Fibroblast of lung (primary cell): ENCODE data around the gene BIRC5. TPM values are rescaled to one million over a fixed set of nuclear protein-coding genes. Genes with fewer than 3 reads are reported as not detected.

ENCODE experiments used
- DNase-seq, 2 donors: peaks; one replicate each; pipeline versions ENCODE4 v3.0.0 to v3.0.0-alpha.2; 2010; ENCODE audit warnings: low read depth in 2 of 2
- H2AFZ ChIP-seq: 2 replicates; pipeline ENCODE4 v1.5.1; 2012; ENCODE audit warnings: low read length, control low read depth, inconsistent platforms
- H3K27ac ChIP-seq: 2 replicates; pipeline ENCODE4 v1.5.1; 2011; ENCODE audit warnings: low read length, control low read depth; ENCODE audit not compliant: insufficient read depth
- H3K27me3 ChIP-seq: 2 replicates; pipeline ENCODE4 v1.5.1; 2011; ENCODE audit warnings: mild to moderate bottlenecking, low read length; ENCODE audit not compliant: control insufficient read depth, insufficient read depth
- H3K36me3 ChIP-seq: 2 replicates; pipeline ENCODE4 v1.5.1; 2011; ENCODE audit warnings: low read length; ENCODE audit not compliant: control insufficient read depth, insufficient read depth
- H3K4me1 ChIP-seq: 2 replicates; pipeline ENCODE4 v1.5.1; 2011; ENCODE audit warnings: low read length; ENCODE audit not compliant: control insufficient read depth, insufficient read depth; ENCODE audit errors: extremely low read depth
- H3K4me2 ChIP-seq: 2 replicates; pipeline ENCODE4 v1.5.1; 2011; ENCODE audit warnings: low read length, control low read depth; ENCODE audit not compliant: insufficient read depth; ENCODE audit errors: extremely low read depth
- H3K4me3 ChIP-seq, 4 experiments: fragments of 200-600 bp in 1 of 4; sonication (generic) in 1 of 4; replicated peaks in 1 of 4; 2 replicates each; pipeline ENCODE4 v1.5.1; 2011 to 2016; ENCODE audit warnings: low read length in 4 of 4, low read depth in 3 of 4, mild to moderate bottlenecking in 3 of 4, control low read depth in 2 of 4, inconsistent platforms in 1 of 4, mixed read lengths in 1 of 4; ENCODE audit not compliant: insufficient read depth in 1 of 4; ENCODE audit errors: control extremely low read depth in 1 of 4
- H3K79me2 ChIP-seq: 2 replicates; pipeline ENCODE4 v1.5.1; 2012; ENCODE audit warnings: mild to moderate bottlenecking, low read length, inconsistent platforms; ENCODE audit not compliant: control insufficient read depth, insufficient read depth
- H3K9ac ChIP-seq: 2 replicates; pipeline ENCODE4 v1.5.1; 2011; ENCODE audit warnings: mild to moderate bottlenecking, low read length, control low read depth; ENCODE audit not compliant: insufficient read depth
- H3K9me3 ChIP-seq: 2 replicates; pipeline ENCODE4 v1.5.1; 2012; ENCODE audit warnings: low read depth, low read length; ENCODE audit not compliant: control insufficient read depth, insufficient read depth
- H4K20me1 ChIP-seq: 2 replicates; pipeline ENCODE4 v1.5.1; 2011; ENCODE audit warnings: low read length; ENCODE audit not compliant: control insufficient read depth, insufficient read depth; ENCODE audit errors: extremely low read depth
- EZH2 ChIP-seq: IDR thresholded peaks from 2 replicates; pipeline ENCODE4 v1.5.1; 2012; ENCODE audit warnings: low read length, control low read depth, mild to moderate bottlenecking; ENCODE audit errors: missing control alignments
- polyA plus RNA-seq, 2 donors: library from polyadenylated mRNA; depleted of rRNA in 1 of 2; stranded (reverse) in 1 of 2; unstranded in 1 of 2; fragments of >200 nt; gene quantifications; 2 replicates each; pipeline ENCODE4 v1.2.1, GENCODE V29; 2011 to 2012; ENCODE audit warnings: missing spikeins in 1 of 2
- total RNA-seq: library from RNA; depleted of rRNA; stranded (reverse); fragments of >200 nt; gene quantifications from 2 replicates; pipeline ENCODE4 v1.2.1, GENCODE V29; 2014
- TF ChIP-seq, protein P1 (sequence below), 2 donors: IDR thresholded peaks in 1 of 2; conservative IDR thresholded peaks in 1 of 2; 1 replicate in 1 of 2; 2 replicates in 1 of 2; pipeline ENCODE4 v1.5.1; 2011 to 2012; ENCODE audit warnings: low read length in 2 of 2, control low read depth in 1 of 2, inconsistent platforms in 1 of 2, low read depth in 1 of 2, mild to moderate bottlenecking in 1 of 2

The BIRC5 gene
- total and polyA plus RNA-seq, 2 donors (not counting 1 experiment from before 2014, with no cell fraction given), result 11.1 to 28.6 TPM

DNA sequence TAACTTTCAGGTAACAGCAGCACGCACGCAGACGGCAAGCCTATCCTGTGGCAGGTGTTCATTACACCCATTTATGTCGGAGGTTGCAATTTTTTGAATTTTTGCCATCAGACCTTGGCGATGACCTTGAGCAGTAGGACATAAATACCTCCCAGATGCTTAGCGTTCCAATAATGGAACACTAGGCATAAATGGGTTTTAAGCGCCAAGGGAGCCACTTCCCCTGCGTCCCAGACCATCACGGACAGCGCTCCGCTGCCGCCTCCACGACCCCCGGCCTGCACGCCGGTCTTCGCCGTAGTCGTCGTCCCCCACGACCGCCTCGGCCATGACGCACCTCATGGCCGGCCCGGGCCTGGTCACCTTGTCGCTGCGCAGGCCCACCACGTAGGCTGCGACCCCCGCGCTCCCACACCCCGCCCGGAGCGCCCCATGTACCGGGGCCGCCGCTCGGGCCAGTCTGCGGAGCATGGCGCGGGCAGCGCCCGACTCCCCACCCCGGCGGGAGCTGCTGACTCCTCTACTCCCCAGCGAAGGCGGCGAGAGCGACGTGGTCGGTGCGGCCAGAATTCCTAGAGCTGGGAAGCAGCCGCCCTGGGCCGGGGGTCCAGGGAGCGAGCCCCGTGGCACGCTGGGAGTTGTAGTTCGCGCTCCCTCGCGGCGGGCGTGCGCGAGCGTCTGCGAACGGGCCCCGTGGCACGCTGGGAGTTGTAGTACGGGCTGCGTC, 40.1 kb downstream of the BIRC5 start:
- peak; percentile 74 to 79 for DNase-seq
- Histone ChIP-seq H3K36me3 (no peaks in the 10 kb centered on the region), H3K27ac (peak overlapping the region; percentile 30), H3K27me3 (peaks cover 4% of the 10 kb centered on the region), H3K9me3 (no peaks in the 10 kb centered on the region), H3K4me3 (peak overlapping the region; percentile 58 to 87 (median 61)), H4K20me1 (no peaks in the 10 kb centered on the region), H3K4me1 (peaks cover 4% of the 10 kb centered on the region), H2AFZ (peak overlapping the region; percentile 85), H3K79me2 (no peaks in the 10 kb centered on the region), H3K9ac (peak overlapping the region; percentile 80), H3K4me2 (peak overlapping the region; percentile 39)
- TF ChIP-seq, protein P1, sequence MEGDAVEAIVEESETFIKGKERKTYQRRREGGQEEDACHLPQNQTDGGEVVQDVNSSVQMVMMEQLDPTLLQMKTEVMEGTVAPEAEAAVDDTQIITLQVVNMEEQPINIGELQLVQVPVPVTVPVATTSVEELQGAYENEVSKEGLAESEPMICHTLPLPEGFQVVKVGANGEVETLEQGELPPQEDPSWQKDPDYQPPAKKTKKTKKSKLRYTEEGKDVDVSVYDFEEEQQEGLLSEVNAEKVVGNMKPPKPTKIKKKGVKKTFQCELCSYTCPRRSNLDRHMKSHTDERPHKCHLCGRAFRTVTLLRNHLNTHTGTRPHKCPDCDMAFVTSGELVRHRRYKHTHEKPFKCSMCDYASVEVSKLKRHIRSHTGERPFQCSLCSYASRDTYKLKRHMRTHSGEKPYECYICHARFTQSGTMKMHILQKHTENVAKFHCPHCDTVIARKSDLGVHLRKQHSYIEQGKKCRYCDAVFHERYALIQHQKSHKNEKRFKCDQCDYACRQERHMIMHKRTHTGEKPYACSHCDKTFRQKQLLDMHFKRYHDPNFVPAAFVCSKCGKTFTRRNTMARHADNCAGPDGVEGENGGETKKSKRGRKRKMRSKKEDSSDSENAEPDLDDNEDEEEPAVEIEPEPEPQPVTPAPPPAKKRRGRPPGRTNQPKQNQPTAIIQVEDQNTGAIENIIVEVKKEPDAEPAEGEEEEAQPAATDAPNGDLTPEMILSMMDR (conservative IDR thresholded peaks at IDR 0.05 in 1 of 2, IDR thresholded peaks at IDR 0.05 in 1 of 2; ENCODE audit: low read depth in 1 of 2, low read length in 2 of 2), result no peak
- no peak for TF ChIP-seq EZH2

DNA sequence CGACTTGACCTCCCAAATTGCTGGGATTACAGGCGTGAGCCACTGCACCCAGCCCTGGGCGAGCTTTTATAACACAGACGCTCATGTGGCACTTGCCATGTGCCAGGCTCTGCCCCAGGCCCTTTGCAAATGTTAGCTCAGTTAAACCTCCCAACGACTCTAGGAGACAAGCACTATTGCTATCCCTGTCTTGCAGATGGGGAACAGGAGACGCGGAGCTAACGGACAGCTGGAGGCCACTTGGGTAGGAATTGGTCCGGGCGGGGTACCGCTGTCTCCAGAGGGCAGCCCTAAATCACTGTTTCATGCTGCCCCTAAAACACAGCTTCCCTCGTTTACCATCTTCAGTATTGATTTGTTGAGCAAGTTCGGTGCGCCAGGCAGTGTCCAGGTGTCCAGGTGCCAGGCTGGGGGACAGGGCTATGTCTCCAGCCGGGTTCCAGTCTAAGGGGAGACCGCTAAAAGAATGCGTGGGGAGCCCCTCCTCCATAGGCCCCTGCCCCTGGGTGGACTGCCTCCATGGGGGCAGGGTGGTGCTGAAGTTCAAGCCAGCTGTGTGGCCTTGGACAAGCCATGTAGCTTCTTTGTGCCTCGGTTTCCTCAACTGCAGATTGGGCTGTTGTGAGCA, 41.1 kb downstream of the BIRC5 start:
- H3K4me1 ChIP-seq, result peaks cover 4% of the 10 kb centered on the region

More for the DNA sequence above, 41.1 kb downstream of the BIRC5 start:
- Histone ChIP-seq H3K27ac (no peak overlapping the region), H3K27me3 (peaks cover 2% of the 10 kb centered on the region), H3K4me3 (no peak overlapping the region), H4K20me1 (no peaks in the 10 kb centered on the region), H3K9me3 (no peaks in the 10 kb centered on the region), H3K36me3 (no peaks in the 10 kb centered on the region), H3K4me2 (no peak overlapping the region), H2AFZ (no peak overlapping the region), H3K9ac (no peak overlapping the region), H3K79me2 (no peaks in the 10 kb centered on the region)
- no peak for DNase-seq
- TF ChIP-seq EZH2, result no peak
- TF ChIP-seq, protein P1 (conservative IDR thresholded peaks at IDR 0.05 in 1 of 2, IDR thresholded peaks at IDR 0.05 in 1 of 2; ENCODE audit: low read depth in 1 of 2, low read length in 2 of 2), result no peak
